Activated T-helper 9 cell treated with anti-CD3 and anti-CD28 coated beads, Interleukin-2, amount 50 U/mL, for 16 hours (primary cell): ENCODE data around the gene GPX8.
A peak's percentile ranks its signal among the peaks of the same experiment; 100 is the strongest.

Experiments
- DNase-seq: peaks from one replicate; pipeline ENCODE4 v3.0.0-alpha.2; 2020; ENCODE audit warnings: low read depth

Gene GPX8, protein sequence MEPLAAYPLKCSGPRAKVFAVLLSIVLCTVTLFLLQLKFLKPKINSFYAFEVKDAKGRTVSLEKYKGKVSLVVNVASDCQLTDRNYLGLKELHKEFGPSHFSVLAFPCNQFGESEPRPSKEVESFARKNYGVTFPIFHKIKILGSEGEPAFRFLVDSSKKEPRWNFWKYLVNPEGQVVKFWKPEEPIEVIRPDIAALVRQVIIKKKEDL

DNA sequence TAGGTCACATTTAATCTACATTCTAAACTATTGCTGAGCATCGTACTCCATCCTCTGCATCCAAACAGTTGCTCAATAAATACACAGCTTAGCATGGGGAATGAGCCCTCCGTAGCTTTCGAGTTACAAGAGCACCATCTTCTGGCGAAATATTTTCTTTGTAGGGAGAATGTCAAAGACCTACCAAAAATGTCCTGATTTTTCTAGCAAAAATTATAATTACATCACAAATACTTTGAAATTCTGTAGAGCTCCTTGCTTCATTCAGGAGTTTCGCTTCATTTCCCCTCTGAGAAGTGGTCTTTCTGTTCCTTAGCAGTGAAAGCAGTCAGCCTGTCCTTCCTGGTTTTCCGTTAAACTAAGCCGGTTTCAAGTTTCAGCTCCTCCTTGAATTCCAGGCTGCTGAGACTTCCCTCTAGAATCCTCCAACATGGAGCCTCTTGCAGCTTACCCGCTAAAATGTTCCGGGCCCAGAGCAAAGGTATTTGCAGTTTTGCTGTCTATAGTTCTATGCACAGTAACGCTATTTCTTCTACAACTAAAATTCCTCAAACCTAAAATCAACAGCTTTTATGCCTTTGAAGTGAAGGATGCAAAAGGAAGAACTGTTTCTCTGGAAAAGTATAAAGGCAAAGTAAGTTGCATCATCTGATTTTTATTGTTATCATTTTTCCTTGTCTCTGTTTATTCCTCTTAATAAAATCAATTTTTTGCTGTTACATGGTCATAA, at the start of gene GPX8:
Gene GPX8 (plus strand): TSS at position 409 of the 730 bp plus-strand sequence. CDS start 22 bp downstream, at position 431.
- DNase-seq: no peak

DNA sequence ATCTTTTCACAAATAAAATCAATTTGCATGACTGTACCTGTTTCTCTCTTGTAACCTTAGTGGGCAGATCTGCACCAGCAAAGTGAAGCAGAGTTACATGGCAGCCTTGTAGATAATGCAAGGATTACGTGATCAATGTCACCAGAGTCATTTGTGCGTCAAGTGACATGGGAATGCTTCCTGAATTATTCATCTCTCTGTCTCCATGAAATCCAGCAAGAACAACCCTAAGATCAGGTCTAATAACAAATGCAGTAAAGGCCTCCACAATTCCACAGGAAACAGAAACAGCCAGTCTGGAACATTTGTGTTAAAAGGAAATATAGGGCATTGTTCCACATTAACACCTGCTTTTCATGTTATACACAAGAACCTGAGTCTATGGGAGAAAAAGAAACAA, 49.8 kb upstream of the GPX8 start:
- no peak for DNase-seq

DNA sequence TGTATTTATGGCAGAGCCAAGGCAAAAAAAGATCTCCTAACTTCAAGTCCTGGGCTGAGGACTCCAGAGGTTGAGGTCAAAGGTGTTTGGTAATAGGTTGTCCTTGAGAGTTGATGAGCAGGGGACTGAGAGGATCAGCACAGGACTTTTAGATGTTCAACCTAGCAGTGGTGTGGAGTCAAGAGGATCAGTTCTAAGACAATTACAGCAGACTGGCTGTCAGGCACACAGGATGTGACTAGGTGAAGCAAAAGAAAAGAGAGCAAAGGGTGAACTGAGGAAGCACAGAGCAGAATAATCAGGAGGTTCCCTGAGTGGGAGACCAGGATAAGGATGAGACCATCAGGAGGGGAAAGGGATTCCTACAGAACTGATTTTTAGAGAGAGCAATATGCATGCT, 46.6 kb upstream of the GPX8 start:
- no peak for DNase-seq

DNA sequence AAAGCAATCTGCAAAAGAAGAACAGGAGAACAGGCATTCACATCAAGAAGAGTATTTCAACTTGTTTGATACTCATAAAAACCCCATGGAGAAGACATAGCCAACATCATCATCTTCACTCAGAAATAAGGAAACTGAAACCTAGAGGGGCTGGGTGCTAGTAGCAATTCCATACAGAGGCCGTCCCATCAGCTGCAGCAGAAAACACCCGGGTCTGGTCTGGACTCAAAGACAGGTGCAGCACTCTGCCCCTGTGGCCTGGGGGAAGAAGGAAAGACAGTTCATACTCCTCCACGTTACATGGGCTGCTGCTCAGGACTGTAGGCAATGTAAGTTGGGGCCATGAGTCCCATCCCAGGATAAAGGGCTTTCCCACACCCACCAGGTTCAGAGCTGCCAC, 45.9 kb upstream of the GPX8 start:
- DNase-seq: no peak

DNA sequence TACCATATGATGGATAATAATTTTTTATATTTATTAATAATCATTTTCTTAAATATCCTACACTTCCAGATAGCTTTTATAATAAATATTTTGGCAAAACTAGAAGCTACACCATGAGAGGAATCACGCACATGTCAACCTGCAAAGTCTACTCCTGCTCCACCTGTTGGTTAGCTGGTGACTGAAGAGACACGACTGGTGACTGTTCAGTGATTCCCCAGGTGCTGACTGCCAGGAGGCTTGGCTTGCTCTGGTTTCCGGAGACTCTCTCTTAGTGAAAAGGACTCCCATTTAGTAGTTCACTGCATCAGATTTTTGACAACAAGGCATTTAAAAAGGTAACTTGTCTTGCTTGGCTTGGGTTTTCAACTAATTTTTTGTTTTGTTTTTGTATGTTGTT, 36.6 kb upstream of the GPX8 start:
- no peak for DNase-seq

DNA sequence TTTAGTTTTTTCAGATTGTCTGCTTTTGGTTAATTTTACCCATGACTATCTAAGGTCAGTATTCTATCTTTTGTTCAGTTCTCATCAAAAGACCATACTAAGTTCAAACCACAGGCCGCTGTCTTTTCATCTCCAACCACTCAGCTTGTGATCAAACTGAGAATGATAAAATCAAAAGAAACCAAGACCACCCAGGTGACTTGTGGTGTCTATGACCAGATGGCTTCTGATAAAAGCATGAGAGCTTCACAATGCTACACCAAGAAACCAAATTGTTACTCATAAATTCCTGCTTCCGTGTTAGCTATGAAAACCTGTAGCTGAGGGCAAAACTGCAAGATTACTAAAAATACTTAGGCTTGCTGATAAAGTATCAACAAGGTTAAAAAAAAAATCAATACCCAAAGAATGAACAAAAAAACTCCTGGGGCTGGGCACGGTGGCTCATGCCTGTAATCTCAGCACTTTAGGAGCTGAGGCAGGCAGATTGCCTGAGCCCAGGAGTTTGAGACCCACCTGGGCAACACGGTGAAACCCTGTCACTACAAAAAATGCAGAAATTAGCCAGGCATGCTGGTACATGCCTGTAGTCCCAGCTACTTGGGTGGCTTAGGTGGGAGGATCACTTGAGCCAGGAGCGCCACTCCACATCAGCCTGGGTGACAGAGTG, 25.8 kb upstream of the GPX8 start:
- DNase-seq: no peak

DNA sequence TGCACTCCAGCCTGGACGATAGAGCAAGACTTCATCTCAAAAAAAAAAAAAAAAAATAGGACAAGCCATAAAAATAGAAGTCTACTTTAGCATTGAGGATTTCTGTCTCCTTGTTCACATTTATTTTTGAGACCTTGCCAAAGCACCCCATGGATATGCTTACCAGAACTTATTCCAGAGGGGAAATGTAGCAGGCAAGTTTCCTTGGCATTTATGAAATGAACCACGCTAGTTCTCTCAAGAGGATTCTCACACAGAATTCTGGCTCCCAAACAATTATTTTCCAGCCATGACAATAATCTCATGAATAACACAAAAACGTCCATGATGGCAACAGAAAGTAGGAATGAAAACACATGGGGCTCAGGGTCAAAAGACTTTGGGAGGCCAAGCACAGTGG, 23.4 kb upstream of the GPX8 start:
- DNase-seq: no peak

DNA sequence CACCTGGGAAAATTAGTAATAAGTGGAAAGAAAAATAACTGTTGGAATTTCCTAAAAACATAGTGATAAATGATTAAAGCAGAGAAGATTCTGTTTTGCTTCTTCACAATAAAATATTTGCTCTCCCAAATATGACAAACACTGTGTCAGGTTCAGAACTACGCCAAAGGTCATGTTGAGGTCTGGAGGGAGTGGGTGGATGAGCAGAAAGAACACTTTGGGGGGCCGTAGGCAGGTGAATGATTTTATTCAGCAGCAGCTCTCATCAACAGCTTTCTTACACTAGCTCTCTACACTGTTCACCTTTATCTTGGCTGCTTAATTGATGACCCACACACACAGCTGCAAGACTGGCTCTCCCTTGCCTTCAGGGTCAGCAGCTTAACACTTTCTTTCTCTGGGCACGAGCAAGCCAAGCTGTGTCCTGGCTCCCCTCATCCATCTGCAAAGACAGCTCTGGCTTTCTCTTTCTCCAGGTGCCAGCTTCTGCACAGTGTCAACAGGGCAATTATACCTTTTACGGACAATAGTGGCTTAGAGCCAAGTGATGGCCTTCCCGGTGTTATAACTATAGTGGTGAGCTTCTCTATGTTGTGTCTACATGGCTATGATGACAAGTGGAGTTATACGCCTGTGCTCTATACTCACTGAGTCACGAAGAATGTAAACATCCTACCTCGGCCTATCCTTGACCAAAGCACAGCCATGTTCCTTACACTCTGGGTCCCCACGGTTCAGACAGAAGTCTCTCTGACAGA, 18.9 kb upstream of the GPX8 start:
- no peak for DNase-seq

DNA sequence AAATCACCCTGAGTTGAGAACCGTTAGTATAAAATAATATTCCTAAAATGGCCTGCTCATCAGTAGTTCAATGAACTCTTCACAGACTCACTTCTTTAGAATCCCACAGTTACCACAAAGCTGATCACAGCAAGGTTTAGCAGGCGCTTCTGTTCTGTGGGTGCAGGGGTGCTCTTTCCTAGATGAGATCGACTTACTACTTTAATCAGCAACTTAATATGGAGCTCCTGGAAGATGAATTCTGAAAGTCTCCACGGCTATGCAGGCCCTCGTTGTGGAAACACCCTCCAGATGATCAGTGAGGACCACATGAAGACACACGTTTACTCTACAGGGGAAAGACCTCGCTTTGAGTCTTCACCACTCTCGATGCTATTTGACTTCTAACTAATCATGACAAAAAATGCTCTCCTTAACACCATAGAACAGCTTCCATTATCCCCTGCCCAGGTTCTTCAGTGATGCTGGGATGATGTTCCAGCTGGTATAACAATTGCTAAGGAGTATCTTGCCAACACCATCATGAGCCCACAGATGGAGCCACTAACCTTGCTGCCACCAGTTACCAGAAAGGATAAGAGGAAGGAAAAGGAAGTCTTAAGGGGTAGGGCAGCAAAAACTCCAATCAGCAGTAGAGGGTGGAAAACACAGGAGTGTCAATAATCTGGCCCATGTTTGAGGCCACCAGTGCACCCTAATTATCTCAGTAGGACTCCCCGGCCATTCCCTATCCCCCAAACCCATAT, 17.9 kb upstream of the GPX8 start:
- no peak for DNase-seq

DNA sequence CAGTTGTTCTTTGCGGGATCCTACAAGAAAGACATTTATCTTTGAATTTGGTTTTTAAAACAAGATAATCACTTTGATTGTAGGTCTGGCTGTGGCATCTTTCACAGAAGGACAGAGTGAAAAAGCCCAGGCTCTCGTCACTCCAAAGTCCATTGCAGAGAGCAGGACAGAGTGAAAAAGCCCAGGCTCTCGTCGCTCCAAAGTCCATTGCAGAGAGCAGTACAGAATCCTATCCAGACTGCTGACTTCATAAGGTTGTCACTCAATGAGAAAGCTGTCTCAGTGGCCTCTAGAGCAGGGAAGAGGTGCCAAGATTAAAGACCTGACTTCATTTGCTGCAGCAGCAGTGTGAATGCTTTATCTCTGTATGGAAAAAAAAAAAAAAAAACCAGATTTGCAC, 16.3 kb upstream of the GPX8 start:
- DNase-seq: no peak

DNA sequence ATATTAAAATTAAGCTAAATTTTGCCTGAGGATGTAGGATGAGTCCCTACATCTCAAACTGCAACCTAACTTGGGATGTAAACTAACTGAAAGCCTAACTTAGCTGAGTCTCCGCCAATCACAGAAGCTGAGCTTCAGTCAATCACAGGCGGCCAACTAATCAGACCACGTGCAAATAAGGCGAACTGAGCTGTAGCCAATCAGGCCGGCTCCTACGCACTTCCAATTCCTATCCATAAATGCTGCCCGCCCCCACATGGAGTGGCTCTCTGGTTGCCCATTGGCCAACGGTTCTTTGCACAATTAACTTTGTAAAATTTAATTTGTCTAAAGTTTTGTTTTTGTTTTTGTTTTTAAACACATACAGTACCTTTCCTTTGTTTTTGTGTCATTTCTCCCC, 13.9 kb upstream of the GPX8 start:
- DNase-seq: no peak

DNA sequence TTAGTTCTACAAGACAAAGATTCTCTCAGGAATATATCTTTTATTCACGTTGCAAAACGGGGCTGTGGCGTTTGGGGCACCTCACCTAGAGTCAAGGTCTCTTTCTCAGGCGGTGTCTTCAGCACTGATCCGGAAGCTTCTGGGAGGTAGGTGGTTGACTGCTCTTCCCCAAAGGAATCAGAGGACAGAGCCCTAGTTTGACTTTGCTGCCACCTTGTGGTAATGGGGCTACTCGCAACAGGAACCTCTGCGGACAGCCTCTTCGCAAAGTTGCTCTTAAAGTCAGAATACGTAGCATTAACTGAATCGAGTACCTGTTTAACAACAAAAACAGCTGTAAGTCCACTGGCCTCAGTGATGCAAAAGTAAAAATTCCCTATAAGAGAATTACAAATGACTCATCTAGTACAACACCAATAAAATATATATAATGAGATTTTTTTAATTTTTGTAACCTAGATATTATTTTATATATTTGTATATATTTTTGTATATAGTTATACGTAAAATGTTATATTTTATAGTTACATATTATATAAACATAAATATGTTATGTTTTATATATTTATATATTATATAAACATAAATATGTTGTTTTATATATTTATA, 13.3 kb upstream of the GPX8 start:
- peak; percentile 64 for DNase-seq

DNA sequence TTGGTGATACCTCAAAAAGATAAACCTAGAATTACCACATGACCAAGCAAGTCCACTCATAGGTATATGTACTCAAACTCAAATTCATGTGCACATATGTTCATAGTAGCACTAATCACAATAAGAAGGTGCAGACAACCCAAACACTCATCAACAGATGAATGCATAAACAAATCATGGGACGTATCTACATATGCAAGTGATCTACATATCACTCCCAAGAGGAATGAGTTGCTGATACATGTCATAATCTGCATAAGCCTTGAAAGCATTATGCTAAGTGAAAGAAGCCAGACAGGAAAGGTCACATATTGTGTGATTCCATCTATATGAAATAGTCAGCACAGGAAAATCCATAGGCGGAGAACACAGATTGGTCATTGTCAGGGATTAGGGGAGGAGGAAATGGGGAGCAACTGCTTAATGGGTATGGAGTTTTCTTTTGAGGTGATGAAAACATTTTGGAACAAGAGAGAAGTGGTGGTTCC, 10.6 kb upstream of the GPX8 start:
- DNase-seq: no peak

DNA sequence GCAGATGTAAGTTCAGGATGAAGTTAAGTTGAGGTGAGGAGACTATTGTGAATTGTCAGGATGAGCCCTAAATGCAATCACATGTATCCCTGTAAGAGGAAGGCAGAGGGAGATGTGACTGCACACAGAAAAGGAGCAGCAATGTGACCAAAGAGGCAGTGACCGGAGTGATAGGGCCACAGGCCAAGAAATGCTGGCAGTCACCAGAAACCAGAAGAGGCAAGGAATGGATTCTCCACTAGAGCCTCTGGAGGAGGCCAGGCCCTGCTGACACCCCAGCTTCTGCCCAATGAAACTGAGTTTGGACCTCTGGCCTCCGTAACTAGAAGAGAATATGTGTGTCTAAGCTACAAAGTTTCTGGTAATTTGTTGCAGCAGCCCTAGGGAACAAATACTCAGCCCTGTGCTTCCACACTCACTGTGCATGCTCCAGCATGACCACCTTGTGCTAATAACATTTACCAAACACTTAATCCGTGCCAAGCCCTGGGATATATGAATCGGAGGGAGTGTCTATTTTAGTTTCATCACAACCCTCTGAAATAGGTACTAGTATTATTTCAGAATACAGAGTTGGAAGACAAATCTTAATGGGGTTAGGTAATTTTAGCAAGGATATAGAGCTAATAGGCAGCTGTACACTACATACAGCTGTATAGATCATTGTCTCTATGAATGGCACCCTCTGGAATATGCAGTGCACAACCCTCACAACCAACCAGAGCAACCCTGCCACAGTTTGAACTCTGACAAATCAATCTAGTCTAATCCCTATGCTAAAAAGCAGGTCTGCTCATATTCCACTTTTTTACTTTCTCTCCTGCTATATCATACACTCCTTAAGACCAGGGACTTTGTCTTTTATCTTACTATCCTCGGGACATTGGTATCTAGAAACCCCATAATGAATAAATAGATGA, 7.8 kb upstream of the GPX8 start:
- DNase-seq: no peak

DNA sequence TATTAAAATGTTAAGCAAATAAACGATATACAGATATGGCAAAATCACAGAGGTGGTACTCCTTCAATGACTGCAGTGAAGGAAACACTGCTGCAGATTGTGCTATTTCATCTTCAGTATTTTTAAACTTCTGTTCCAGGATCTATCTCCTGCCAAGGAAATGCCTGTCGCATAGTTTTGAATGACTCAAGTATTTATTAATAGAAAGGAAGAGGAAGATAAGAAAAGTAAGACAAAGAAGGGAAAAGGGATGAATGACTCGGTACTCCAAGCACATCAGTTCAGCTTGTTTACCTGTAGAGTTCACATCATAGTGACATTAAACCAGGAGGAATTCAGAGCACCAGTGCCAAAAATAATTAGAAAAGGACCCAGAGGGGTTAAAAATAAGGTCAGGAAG, 5.1 kb upstream of the GPX8 start:
- DNase-seq: no peak

DNA sequence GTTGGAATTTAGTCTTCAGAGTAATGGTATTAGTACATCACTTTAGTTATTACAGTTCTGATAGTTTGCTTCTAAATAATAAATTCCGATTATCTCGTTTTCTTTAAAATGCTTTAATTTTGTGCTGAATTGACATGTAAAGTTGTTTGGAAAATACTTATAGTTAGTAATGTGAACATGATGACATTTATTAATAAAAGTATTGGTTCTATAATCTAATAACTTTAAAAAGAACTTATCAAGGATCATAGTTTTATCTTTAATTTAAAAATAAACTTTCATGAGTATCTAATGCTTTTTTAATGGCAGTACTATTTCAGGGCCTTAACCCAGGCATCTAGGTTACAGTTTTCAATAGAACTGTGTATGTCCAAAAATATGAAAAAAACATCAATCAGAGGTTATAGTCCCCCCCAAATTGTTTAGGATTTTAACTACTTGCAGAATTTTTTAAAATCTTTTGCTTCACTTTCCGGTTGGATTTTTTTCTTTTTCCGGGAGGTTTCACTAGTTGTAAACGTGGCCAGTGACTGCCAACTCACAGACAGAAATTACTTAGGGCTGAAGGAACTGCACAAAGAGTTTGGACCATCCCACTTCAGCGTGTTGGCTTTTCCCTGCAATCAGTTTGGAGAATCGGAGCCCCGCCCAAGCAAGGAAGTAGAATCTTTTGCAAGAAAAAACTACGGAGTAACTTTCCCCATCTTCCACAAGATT, 680 bp downstream of the GPX8 start:
- DNase-seq: no peak

DNA sequence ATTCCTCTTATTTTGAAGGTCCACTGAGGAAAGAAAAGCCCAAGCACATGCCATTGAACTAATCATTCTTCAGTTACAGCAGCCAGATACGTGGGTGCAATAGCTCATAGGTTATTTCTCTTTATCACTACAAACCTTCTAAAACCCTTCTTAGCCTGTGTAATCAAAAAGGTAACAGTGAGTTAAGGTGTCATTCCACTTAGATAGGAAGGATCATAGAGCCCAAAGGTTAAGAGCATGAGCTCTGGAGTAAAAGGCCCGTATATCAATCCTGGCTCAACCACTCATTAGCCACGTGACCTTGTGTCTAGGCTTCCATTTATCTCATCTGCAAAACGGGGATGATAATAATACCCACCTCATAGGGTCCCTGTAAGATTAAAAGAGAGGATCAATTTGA, 2.7 kb downstream of the GPX8 start:
- DNase-seq: no peak

DNA sequence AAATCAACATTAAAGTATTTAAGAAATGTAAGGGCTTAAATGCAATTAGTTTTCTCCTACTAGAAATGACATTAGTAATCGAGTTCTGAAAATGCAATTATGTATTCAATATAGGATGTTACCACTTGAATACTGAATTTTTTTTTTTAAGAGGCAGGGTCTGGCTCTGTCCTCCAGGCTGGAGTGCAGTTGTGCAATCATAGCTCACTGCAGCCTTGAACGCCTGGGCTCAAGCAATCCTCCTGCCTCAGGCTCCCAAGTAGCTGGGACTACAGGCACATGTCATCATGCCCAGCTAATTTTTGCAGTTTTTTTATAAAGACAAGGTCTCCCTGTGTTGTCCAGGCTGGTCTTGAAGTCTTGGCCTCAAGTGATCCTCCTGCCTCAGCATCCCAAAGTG, 11.5 kb downstream of the GPX8 start:
- no peak for DNase-seq

DNA sequence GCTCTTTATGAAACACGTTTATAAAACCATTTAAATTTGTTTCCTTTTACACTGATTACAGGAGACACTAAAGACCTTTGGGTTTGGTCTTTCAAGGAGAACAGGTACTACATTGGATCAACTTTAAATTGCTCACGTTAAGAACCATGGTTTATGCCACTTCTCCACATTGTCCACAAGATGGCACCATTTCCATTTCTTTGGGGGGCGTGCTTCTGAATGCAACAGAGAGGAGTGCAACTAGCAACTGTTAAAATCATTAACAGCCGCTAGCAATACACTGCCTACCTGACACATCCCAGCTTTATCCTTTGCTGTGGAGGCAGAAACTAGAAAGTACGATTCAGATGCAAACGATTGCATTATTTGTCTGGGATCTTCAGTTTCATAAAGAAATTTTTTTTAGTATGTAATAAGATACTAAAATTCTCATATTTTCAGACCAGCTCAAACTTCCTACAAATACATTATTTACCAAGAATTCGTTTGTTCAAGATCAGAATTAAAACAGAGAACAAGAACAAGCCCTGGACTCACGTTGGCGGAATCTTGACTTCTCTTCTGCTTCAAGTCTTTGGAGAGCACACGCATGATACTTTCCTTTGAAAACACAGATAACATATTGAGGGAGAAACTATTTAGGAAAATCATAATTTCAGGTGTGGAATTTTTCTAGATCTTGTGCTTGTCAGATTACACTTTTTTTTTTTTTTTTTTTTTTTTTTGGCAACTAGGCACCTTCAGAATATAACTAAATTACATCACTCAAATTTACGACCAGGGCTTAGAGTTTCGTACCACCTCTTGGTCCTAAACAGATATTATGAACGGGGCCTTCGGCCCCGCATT, 12.3 kb downstream of the GPX8 start:
- DNase-seq: peak; percentile 36
